H1 (cell line): ENCODE data around the gene CEP41. TPM values are rescaled to one million over a fixed set of nuclear protein-coding genes. Genes with fewer than 3 reads are reported as not detected.
A peak's percentile ranks its signal among the peaks of the same experiment; 100 is the strongest.

ENCODE experiments used
- CTCF ChIA-PET: fragments of 300-600 bp; sonication (Branson Sonifier 250); formaldehyde crosslinking; loops from one replicate; lab custom pipeline; 2021; ENCODE audit not compliant: partially characterized antibody; lab: Charles Lee
- POLR2A ChIA-PET: fragments of 300-600 bp; sonication (Branson Sonifier 250); formaldehyde crosslinking; loops from one replicate; lab custom pipeline; 2021; ENCODE audit warnings: inconsistent platforms; ENCODE audit not compliant: partially characterized antibody; lab: Charles Lee
- DNase-seq, 2 experiments: peaks; one replicate each; pipeline versions ENCODE4 v3.0.0 to v3.0.0-alpha.2; 2010 to 2022; ENCODE audit warnings: low spot score in 2 of 2, low read depth in 1 of 2, mixed read lengths in 1 of 2
- FAIRE-seq: peaks from 2 replicates; lab custom pipeline; 2011; peaks lifted over from hg19 to GRCh38; lab: Jason Lieb, UNC
- H2AFZ ChIP-seq: 2 replicates; pipeline ENCODE4 v1.8.1; 2012; ENCODE audit warnings: low read length, inconsistent platforms
- H2AK5ac ChIP-seq: 2 replicates; pipeline ENCODE4 v1.6.1; 2013; ENCODE audit warnings: low read depth, low read length
- H2BK120ac ChIP-seq: replicated peaks from 2 replicates; pipeline ENCODE3; 2013; ENCODE audit warnings: low read depth, low read length, inconsistent platforms
- H2BK12ac ChIP-seq: 2 replicates; pipeline ENCODE4 v1.6.1; 2013; ENCODE audit warnings: low read depth, low read length
- H2BK15ac ChIP-seq: 2 replicates; pipeline ENCODE4 v1.6.1; 2013; ENCODE audit warnings: low read length
- H2BK20ac ChIP-seq: 2 replicates; pipeline ENCODE4 v1.6.1; 2013; ENCODE audit warnings: low read length
- H2BK5ac ChIP-seq: 2 replicates; pipeline ENCODE4 v1.6.1; 2013; ENCODE audit warnings: low read depth, low read length
- H3K14ac ChIP-seq: 2 replicates; pipeline ENCODE4 v1.6.1; 2013; ENCODE audit warnings: inconsistent platforms; ENCODE audit not compliant: insufficient read length
- H3K18ac ChIP-seq: 2 replicates; pipeline ENCODE4 v1.6.1; 2013; ENCODE audit warnings: low read length; ENCODE audit errors: extremely low read depth
- H3K23ac ChIP-seq: 2 replicates; pipeline ENCODE4 v1.6.1; 2013; ENCODE audit warnings: inconsistent platforms; ENCODE audit not compliant: insufficient read length
- H3K23me2 ChIP-seq: 2 replicates; pipeline ENCODE4 v1.6.1; 2013; ENCODE audit warnings: low read depth, low read length
- H3K27ac ChIP-seq: 2 replicates; pipeline ENCODE4 v1.6.1; 2011; ENCODE audit warnings: low read depth, low read length, inconsistent platforms
- H3K27me3 ChIP-seq, 4 experiments: replicated peaks in 1 of 4; 1 replicate in 1 of 4; 2 replicates in 3 of 4; pipeline versions ENCODE4 v1.6.1 to v1.8.1; 2011 to 2013; ENCODE audit warnings: low read length in 3 of 4, mild to moderate bottlenecking in 3 of 4, inconsistent platforms in 2 of 4, mixed read lengths in 2 of 4, moderate library complexity in 1 of 4; ENCODE audit not compliant: control insufficient read depth in 3 of 4, insufficient read depth in 3 of 4; ENCODE audit errors: extremely low read depth in 1 of 4
- H3K36me3 ChIP-seq, 4 experiments: 2 replicates each; pipeline versions ENCODE4 v1.6.1 to v1.8.1; 2011 to 2013; ENCODE audit warnings: mild to moderate bottlenecking in 4 of 4, low read length in 3 of 4, moderate library complexity in 2 of 4, control low read depth in 1 of 4, inconsistent platforms in 1 of 4; ENCODE audit not compliant: insufficient read depth in 4 of 4, control insufficient read depth in 2 of 4
- H3K4ac ChIP-seq: replicated peaks from 2 replicates; pipeline ENCODE3; 2013; ENCODE audit warnings: low read length, low read depth, mixed read lengths, inconsistent platforms; ENCODE audit not compliant: insufficient read length
- H3K4me1 ChIP-seq, 4 experiments: replicated peaks in 1 of 4; 1 replicate in 1 of 4; 2 replicates in 3 of 4; pipeline versions ENCODE4 v1.6.1 to v1.8.1; 2011 to 2013; ENCODE audit warnings: low read length in 3 of 4, inconsistent platforms in 2 of 4, mixed read lengths in 1 of 4; ENCODE audit not compliant: insufficient read depth in 4 of 4, control insufficient read depth in 3 of 4
- H3K4me2 ChIP-seq, 2 experiments: 2 replicates each; pipeline versions ENCODE4 v1.6.1 to v1.8.1; 2011 to 2013; ENCODE audit warnings: low read depth in 2 of 2, low read length in 2 of 2, control low read depth in 1 of 2, inconsistent platforms in 1 of 2, mild to moderate bottlenecking in 1 of 2; ENCODE audit not compliant: insufficient read depth in 1 of 2
- H3K4me3 ChIP-seq, 4 experiments: fragments of 200-600, 300-600 bp in 1 of 4; sonication (generic), shearing (Covaris generic), sonication (Bioruptor Twin) in 1 of 4; 2 replicates each; pipeline versions ENCODE4 v1.5.1 to v1.8.1; 2011 to 2016; ENCODE audit warnings: low read length in 4 of 4, low read depth in 3 of 4, control low read depth in 2 of 4, inconsistent platforms in 2 of 4, mild to moderate bottlenecking in 2 of 4, mixed read lengths in 1 of 4, moderate library complexity in 1 of 4; ENCODE audit not compliant: insufficient read depth in 2 of 4; ENCODE audit errors: extremely low read depth in 1 of 4
- H3K56ac ChIP-seq: replicated peaks from 2 replicates; pipeline ENCODE3; 2013; ENCODE audit warnings: low read depth, mild to moderate bottlenecking, mixed read lengths, low read length, inconsistent platforms; ENCODE audit not compliant: insufficient read length
- H3K79me1 ChIP-seq: 2 replicates; pipeline ENCODE4 v1.6.1; 2013; ENCODE audit warnings: low read depth, low read length, control low read depth
- H3K79me2 ChIP-seq, 2 experiments: 2 replicates each; pipeline versions ENCODE4 v1.6.1 to v1.8.1; 2012 to 2013; ENCODE audit warnings: low read length in 2 of 2, mild to moderate bottlenecking in 2 of 2, inconsistent platforms in 1 of 2; ENCODE audit not compliant: insufficient read depth in 2 of 2, control insufficient read depth in 1 of 2
- H3K9ac ChIP-seq, 4 experiments: replicated peaks in 1 of 4; 1 replicate in 1 of 4; 2 replicates in 3 of 4; pipeline versions ENCODE4 v1.6.1 to v1.8.1; 2011 to 2013; ENCODE audit warnings: low read depth in 3 of 4, low read length in 3 of 4, control low read depth in 2 of 4, mild to moderate bottlenecking in 2 of 4, moderate library complexity in 2 of 4, inconsistent platforms in 1 of 4; ENCODE audit errors: extremely low read depth in 1 of 4
- H3K9me3 ChIP-seq, 2 experiments: 2 replicates each; pipeline versions ENCODE4 v1.6.1 to v1.8.1; 2012 to 2013; ENCODE audit warnings: mild to moderate bottlenecking in 2 of 2, moderate library complexity in 2 of 2, control low read depth in 1 of 2, inconsistent platforms in 1 of 2, low read depth in 1 of 2, low read length in 1 of 2, mixed read lengths in 1 of 2; ENCODE audit not compliant: insufficient read depth in 2 of 2
- H4K20me1 ChIP-seq, 2 experiments: replicated peaks in 1 of 2; 2 replicates each; pipeline versions ENCODE3 to v1.8.1; 2011 to 2013; ENCODE audit warnings: inconsistent platforms in 2 of 2, low read length in 2 of 2, mild to moderate bottlenecking in 1 of 2; ENCODE audit not compliant: insufficient read depth in 2 of 2, control insufficient read depth in 1 of 2
- H4K5ac ChIP-seq: 2 replicates; pipeline ENCODE4 v1.6.1; 2013; ENCODE audit warnings: low read length, low read depth, mixed read lengths, inconsistent platforms; ENCODE audit not compliant: insufficient read length
- H4K8ac ChIP-seq: 2 replicates; pipeline ENCODE4 v1.8.0; 2013; ENCODE audit warnings: mild to moderate bottlenecking, moderate library complexity, low read length, inconsistent platforms; ENCODE audit not compliant: insufficient read depth; ENCODE audit errors: extremely low read depth
- H4K91ac ChIP-seq: replicated peaks from 2 replicates; pipeline ENCODE3; 2013; ENCODE audit warnings: low read length, mixed read lengths, inconsistent platforms; ENCODE audit not compliant: insufficient read length
- ASH2L ChIP-seq: fragments of 200-600, 300-600 bp; sonication (generic); IDR thresholded peaks from one replicate; pipeline ENCODE4 v1.7.1; 2017; ENCODE audit warnings: low read length
- CREB1 ChIP-seq: IDR thresholded peaks from 2 replicates; pipeline ENCODE4 v1.6.1; 2012; ENCODE audit warnings: inconsistent platforms
- GTF2F1 ChIP-seq: IDR thresholded peaks from 2 replicates; pipeline ENCODE4 v1.6.1; 2012; ENCODE audit warnings: low read depth, low read length, improper control_type of control experiment, borderline replicate concordance
- KDM4A ChIP-seq: IDR thresholded peaks from one replicate; pipeline ENCODE4 v1.7.1; 2012; ENCODE audit warnings: low read depth, mild to moderate bottlenecking, moderate library complexity, low read length, inconsistent platforms; ENCODE audit not compliant: severe bottlenecking
- NRF1 ChIP-seq: IDR thresholded peaks from 2 replicates; pipeline ENCODE4 v1.6.1; 2011; ENCODE audit warnings: mild to moderate bottlenecking, low read depth, low read length, improper control_type of control experiment
- POLR2A ChIP-seq, 2 experiments: IDR thresholded peaks; 1 replicate in 1 of 2; 2 replicates in 1 of 2; pipeline ENCODE4 v1.6.1; 2011; ENCODE audit warnings: low read depth in 2 of 2, low read length in 2 of 2, mild to moderate bottlenecking in 2 of 2; ENCODE audit errors: control extremely low read depth in 1 of 2
- TAF1 ChIP-seq: IDR thresholded peaks from 2 replicates; pipeline ENCODE4 v1.6.1; 2011; ENCODE audit warnings: mild to moderate bottlenecking, low read depth, low read length
- WGBS, 2 experiments: shearing (Covaris generic) in 1 of 2; methylation state at CpG; one replicate each; pipeline versions ENCODE4 v1.1.6 to v1.1.7; 2013 to 2015; ENCODE audit warnings: low lambda C conversion rate in 2 of 2, mixed read lengths in 2 of 2, inconsistent platforms in 1 of 2, low coverage in 1 of 2, missing lambda C conversion rate in 1 of 2; ENCODE audit not compliant: insufficient replicate concordance in 2 of 2, insufficient coverage in 1 of 2, insufficient read length in 1 of 2; ENCODE audit errors: extremely low coverage in 1 of 2, missing lambda C conversion rate in 1 of 2; 5-methylcytosine and 5-hydroxymethylcytosine counted together
- long read RNA-seq, 2 experiments: library from RNA in 1 of 2; library from capped mRNA in 1 of 2; stranded (forward); transcript quantifications; one replicate each; pipeline ENCODE4 v2.0.0, GENCODE V29; 2021; ENCODE audit warnings: inconsistent platforms in 1 of 2
- polyA minus RNA-seq, 3 experiments: library from RNA; depleted of rRNA, polyadenylated mRNA; stranded (reverse); fragments of >200 nt; gene quantifications; 1 replicate in 2 of 3; 2 replicates in 1 of 3; pipeline ENCODE4 v1.2.3, GENCODE V29; 2011
- polyA plus RNA-seq, 7 experiments: library from polyadenylated mRNA; depleted of rRNA in 3 of 7; stranded (reverse) in 5 of 7; unstranded in 2 of 7; fragments of >200 nt in 5 of 7; fragments of 200-250 nt in 2 of 7; gene quantifications; 1 replicate in 5 of 7; 2 replicates in 1 of 7; 4 replicates in 1 of 7; pipeline versions ENCODE4 v1.2.1 to v1.2.3, GENCODE V29; 2011 to 2013; ENCODE audit warnings: missing spikeins in 2 of 7, mixed read lengths in 2 of 7
- total RNA-seq: library from RNA; stranded (reverse); fragmentation: NEBNext Ultra II Directional; extraction: Animal tissue kit (Norgen Biotek cat#: 25700); gene quantifications from 2 replicates; pipeline ENCODE4 v1.2.1, GENCODE V29; 2021

CEP41 gene, protein sequence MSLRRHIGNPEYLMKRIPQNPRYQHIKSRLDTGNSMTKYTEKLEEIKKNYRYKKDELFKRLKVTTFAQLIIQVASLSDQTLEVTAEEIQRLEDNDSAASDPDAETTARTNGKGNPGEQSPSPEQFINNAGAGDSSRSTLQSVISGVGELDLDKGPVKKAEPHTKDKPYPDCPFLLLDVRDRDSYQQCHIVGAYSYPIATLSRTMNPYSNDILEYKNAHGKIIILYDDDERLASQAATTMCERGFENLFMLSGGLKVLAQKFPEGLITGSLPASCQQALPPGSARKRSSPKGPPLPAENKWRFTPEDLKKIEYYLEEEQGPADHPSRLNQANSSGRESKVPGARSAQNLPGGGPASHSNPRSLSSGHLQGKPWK
- total RNA-seq (12.8 and 13.3 TPM in 2 replicates), polyA plus RNA-seq (2011; rRNA removed) (8.2 and 9.3 TPM in 2 replicates), polyA minus RNA-seq (2011; rRNA and poly(A)+ RNA removed) (13.1 and 18.0 TPM in 2 replicates)
- 10.5 TPM for polyA plus RNA-seq (2011; cell fraction: cytosol; rRNA removed)
- 9.2 TPM for polyA plus RNA-seq (2011; cell fraction: nucleus; rRNA removed)
- 9.1 to 11.0 TPM (median 10.1 TPM) in 4 replicates for polyA plus RNA-seq (2012, experiment 1 of 2)
- 2.8 TPM for polyA plus RNA-seq (2012, experiment 2 of 2)
- polyA plus RNA-seq (2013, experiment 1 of 2): 10.7 TPM
- 11.5 TPM for polyA plus RNA-seq (2013, experiment 2 of 2)
- 10.3 TPM for polyA minus RNA-seq (2011; cell fraction: cytosol; rRNA and poly(A)+ RNA removed)
- 11.0 TPM for polyA minus RNA-seq (2011; cell fraction: nucleus; rRNA and poly(A)+ RNA removed)
- long read RNA-seq, experiment 1, full-length matches to known transcripts: 2 of 6 reads
- long read RNA-seq, experiment 1, partial matches to known transcripts: 1 of 6 reads
- long read RNA-seq, experiment 1, other reads (novel, unspliced or antisense): 3 of 6 reads
- long read RNA-seq, experiment 2, full-length matches to known transcripts: 11 of 11 reads
- long read RNA-seq, experiment 2, partial matches to known transcripts: 0 of 11 reads
- long read RNA-seq, experiment 2, other reads (novel, unspliced or antisense): 0 of 11 reads

DNA sequence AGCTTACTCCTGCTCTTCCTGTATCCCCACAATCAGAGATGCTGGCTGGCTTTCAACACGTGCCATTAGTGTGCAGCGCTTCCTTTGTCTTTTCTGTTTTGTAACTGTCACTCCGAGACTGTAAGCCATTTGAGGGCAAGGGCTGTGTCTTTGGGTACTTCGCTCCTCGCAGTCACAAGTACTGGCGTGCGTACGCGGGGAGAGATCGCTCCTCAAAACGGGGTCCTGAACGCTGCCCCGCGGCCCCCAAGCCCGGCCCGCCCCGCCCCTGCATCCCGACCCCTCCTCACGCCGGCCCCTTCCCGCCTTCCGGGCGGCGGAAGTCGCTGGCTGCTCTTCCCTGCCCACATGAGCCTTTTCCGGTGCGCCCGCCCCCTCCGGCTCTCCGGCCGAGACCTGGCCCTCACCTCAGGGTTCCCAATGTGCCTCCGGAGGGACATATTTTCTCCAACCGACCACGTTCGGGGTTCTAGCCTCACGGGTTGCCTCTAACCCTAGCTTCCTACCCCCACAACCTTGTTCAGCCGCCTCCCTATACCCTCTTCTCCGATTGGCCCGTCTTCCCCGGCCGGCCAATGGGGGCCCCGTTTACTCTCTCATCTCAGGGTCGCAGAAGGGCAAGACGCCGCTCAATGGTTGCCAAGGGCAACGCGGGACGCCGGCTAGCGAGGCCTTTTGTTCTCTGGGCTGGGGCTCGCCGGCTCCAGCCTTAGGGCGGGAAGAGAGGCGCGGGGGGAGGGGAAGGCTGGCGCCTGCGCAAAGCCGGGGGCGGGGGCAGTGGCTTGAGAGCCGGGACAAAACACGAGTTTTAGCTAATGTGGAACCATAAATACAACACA lies at the start of gene CEP41:
CEP41 (minus strand) TSS at position 490 of the 839 bp plus-strand sequence; CDS start at position 440, 50 bp downstream.
- Histone ChIP-seq H2BK5ac (peak within 1 kb of the TSS; percentile 100), H2BK120ac (peak within 1 kb of the TSS; percentile 97), H3K14ac (no peak within 1 kb of the TSS), H3K56ac (peak within 1 kb of the TSS; percentile 92), H4K8ac (peak within 1 kb of the TSS; percentile 100), H4K91ac (peak within 1 kb of the TSS; percentile 99), H3K4me2 (peak within 1 kb of the TSS; percentile 62 to 74), H3K9me3 (no peaks in the 10 kb centered on the region), H2AFZ (peak within 1 kb of the TSS; percentile 91), H2BK15ac (peak within 1 kb of the TSS; percentile 14; the same call in 1 of the 2 replicates), H3K4ac (peak within 1 kb of the TSS; percentile 82), H2BK12ac (peak within 1 kb of the TSS; percentile 91), H2AK5ac (peak within 1 kb of the TSS; percentile 89; the same call in 1 of the 2 replicates), H4K5ac (peak within 1 kb of the TSS; percentile 100), H3K4me1 (peaks cover 5 to 12% (median 7%) of the 10 kb centered on the region in 4 experiments; a peak in 6 of 7 replicates), H3K18ac (peak within 1 kb of the TSS; percentile 100), H3K36me3 (no peaks in the 10 kb centered on the region), H3K9ac (peak within 1 kb of the TSS; percentile 83 to 99 (median 99)), H3K79me1 (no peaks in the 10 kb centered on the region), H3K4me3 (peak within 1 kb of the TSS; percentile 60 to 76 (median 70)), H3K27me3 (no peaks in the 10 kb centered on the region; a peak in 1 of 7 replicates), H3K23ac (no peak within 1 kb of the TSS), H4K20me1 (no peaks in the 10 kb centered on the region), H3K23me2 (no peaks in the 10 kb centered on the region), H2BK20ac (peak within 1 kb of the TSS; percentile 94; the same call in 1 of the 2 replicates), H3K27ac (peak within 1 kb of the TSS; percentile 99), H3K79me2 (no peaks in the 10 kb centered on the region)
- DNase-seq: peak; percentile 96 to 98
- 8% methylated on average over 51 of the region's 61 CpGs; no CpG with 5 or more reads in 1 of the 2 experiments for WGBS, 2 experiments
- ChIA-PET POLR2A (interaction anchor here (0.9 to 2.5 kb wide), 5 partner anchors 35 to 236 kb away, joined by 3 to 12 read pairs (median 5); partner anchors contain the start of gene TMEM209), CTCF (interaction anchor here (0.8 to 1.4 kb wide), 2 partner anchors 12 to 44 kb away, joined by 3 to 4 read pairs; no protein-coding TSS in a partner anchor)
- no peak for FAIRE-seq
- TF ChIP-seq TAF1 (peak; percentile 66), CREB1 (0 out of 2 replicates have a peak, but pooled peaks have one; percentile 17), GTF2F1 (0 out of 2 replicates have a peak, but pooled peaks have one; percentile 63), KDM4A (peak; percentile 50), NRF1 (peak; percentile 45; the same call in 1 of the 2 replicates), ASH2L (peak; percentile 74), POLR2A (IDR thresholded peaks at IDR 0.05; ENCODE audit: control extremely low read depth in 1 of 2, low read depth in 2 of 2, low read length in 2 of 2) (peak in 1 of 2 experiments; percentile 85; a peak in 2 of 3 replicates)
